Measurements from ENCODE around the gene CCL4L2.
"Not testable (repeated sequence)": the region's sequence is repeated elsewhere in the genome, so short reads cannot be mapped to it uniquely, and the experiment has no call there.

The CCL4L2 gene

GRCh38 chr17:36210439-36211211, at the start of gene CCL4L2:
TSS of gene CCL4L2 (plus strand) at chr17:36211063.
- H3K9me3 ChIP-seq (ENCODE audit: control insufficient read depth, insufficient read depth, low read depth, low read length); H3K4me3 ChIP-seq (ENCODE audit: low read depth, low read length); CTCF ChIA-PET; H3K4me1 ChIP-seq (ENCODE audit: control insufficient read depth, insufficient read depth, low read length); H3K27ac ChIP-seq (ENCODE audit: extremely low read depth, low read depth, low read length); H3K36me3 ChIP-seq (ENCODE audit: control insufficient read depth in 2 of 2, insufficient read depth in 1 of 2, low read length in 2 of 2); POLR2A ChIA-PET: not testable (repeated sequence)

GRCh38 chr17:36168836-36169235, 42.0 kb upstream of the CCL4L2 start:
- H3K36me3 ChIP-seq (ENCODE audit: control insufficient read depth in 2 of 2, insufficient read depth in 1 of 2, low read length in 2 of 2); H3K4me3 ChIP-seq (ENCODE audit: low read depth, low read length); CTCF ChIA-PET; H3K4me1 ChIP-seq (ENCODE audit: control insufficient read depth, insufficient read depth, low read length); H3K9me3 ChIP-seq (ENCODE audit: control insufficient read depth, insufficient read depth, low read depth, low read length); H3K27ac ChIP-seq (ENCODE audit: extremely low read depth, low read depth, low read length); POLR2A ChIA-PET: not testable (repeated sequence)

- H3K36me3 ChIP-seq (ENCODE audit: control insufficient read depth in 2 of 2, insufficient read depth in 1 of 2, low read length in 2 of 2); H3K9me3 ChIP-seq (ENCODE audit: control insufficient read depth, insufficient read depth, low read depth, low read length); H3K27ac ChIP-seq (ENCODE audit: extremely low read depth, low read depth, low read length); H3K4me3 ChIP-seq (ENCODE audit: low read depth, low read length); CTCF ChIA-PET; POLR2A ChIA-PET; H3K4me1 ChIP-seq (ENCODE audit: control insufficient read depth, insufficient read depth, low read length): not testable (repeated sequence)
Observed at GRCh38 chr17:36176536-36176935, 34.3 kb upstream of the CCL4L2 start, which contains the start of gene TBC1D3B. TSS of gene TBC1D3B (minus strand) at chr17:36176636. CDS start at chr17:36175050, 1,586 bp downstream.

DNA sequence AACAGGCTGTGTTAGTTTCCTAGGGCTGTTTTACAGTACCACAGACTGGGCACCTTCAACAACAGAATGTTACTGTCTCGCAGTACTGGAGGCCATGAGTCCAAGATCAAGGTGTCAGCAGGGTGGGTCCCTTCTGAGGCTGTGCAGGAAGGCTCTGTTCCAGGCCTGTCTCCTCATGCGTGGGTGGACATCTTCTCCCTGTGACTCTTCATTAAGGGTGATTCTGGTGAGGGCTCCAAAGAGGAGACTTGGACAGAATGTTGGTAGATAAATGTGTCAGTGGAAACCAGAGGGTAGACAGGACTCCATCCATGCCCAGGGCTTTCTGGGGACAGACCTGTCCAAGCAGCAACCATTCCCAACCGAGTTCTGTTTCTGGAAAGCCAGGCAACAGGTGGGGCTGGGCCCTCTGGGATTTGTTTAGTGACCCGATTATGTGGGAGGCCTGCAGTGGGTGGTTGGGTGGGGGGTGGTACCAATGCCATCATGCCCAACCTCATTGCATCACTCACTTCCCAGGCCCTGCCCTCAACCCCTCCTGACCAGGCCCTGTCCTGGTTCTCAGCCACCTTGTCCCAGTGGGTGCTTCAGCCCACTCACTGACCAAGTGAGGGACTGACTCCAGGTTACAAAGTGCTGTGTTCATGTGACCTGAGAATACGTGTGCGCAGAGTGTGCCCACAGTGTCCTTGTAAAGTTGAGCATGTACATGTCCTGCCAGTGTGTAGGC, 29.3 kb upstream of the CCL4L2 start:
- H3K27ac ChIP-seq (ENCODE audit: extremely low read depth, low read depth, low read length); H3K36me3 ChIP-seq (ENCODE audit: control insufficient read depth in 2 of 2, insufficient read depth in 1 of 2, low read length in 2 of 2); H3K4me3 ChIP-seq (ENCODE audit: low read depth, low read length); POLR2A ChIA-PET; H3K9me3 ChIP-seq (ENCODE audit: control insufficient read depth, insufficient read depth, low read depth, low read length); CTCF ChIA-PET; H3K4me1 ChIP-seq (ENCODE audit: control insufficient read depth, insufficient read depth, low read length): not testable (repeated sequence)
- TF ChIP-seq ZFHX2 (tag by site-specific recombination; conservative IDR thresholded peaks at IDR 0.05), result peak; percentile 42; the same call in 1 of the 2 replicates

DNA sequence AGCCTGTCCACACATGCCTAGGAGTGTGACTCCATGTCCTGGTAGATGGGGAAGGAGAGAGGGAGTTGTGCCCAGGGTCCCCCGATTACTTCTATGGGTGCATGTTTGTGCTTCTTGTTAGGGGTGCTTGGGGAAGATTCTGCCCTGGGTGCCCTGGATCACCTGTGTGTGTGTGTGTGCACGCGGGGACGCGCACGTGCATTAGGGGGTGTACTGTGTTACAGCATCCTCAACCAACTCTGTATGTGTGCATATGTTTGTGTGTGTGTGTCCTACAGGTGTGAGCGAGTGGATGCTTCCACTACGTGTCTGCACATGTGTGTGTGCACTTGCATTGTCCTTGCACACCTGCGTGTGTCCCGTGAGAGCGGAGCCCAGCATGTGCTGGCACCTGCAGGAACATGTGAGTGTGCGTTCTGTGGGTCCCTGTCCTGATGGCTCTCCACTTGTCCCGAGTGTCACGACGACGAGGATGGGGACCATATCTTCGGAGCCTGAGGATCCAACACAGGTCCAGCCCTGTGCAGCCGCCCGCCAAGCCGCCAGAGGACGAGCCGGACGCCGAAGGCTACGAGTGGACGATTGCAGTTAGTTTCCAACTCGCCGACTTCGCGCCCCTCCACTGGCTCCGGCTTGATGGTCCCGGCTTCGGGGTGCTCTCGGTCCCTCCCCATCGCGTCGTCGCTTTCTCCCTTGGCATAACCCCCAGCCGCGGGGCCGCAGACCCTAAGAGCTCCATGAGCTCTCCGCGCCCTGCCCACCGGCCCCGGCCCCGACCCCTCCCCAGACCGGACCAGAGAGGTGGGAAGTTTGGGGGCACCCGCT, 28.5 kb upstream of the CCL4L2 start:
- ChIA-PET CTCF (interaction anchor here (0.6 to 3.5 kb wide), 4 partner anchors 28 to 287 kb away, joined by 3 to 19 read pairs (median 3); no protein-coding TSS in a partner anchor), POLR2A (interaction anchor here (0.8 kb wide), 2 partner anchors 49 to 64 kb away, joined by 3 to 4 read pairs; no protein-coding TSS in a partner anchor)
- Histone ChIP-seq H3K9me3 (ENCODE audit: control insufficient read depth, insufficient read depth, low read depth, low read length) (no peaks in the 10 kb centered on the region), H3K36me3 (ENCODE audit: control insufficient read depth in 2 of 2, insufficient read depth in 1 of 2, low read length in 2 of 2) (no peaks in the 10 kb centered on the region), H3K27ac (ENCODE audit: extremely low read depth, low read depth, low read length) (no peak overlapping the region), H3K4me1 (ENCODE audit: control insufficient read depth, insufficient read depth, low read length) (no peaks in the 10 kb centered on the region), H3K4me3 (ENCODE audit: low read depth, low read length) (peak overlapping the region; percentile 31)
- TF ChIP-seq PBX3 (CRISPR knock-in tag; IDR thresholded peaks at IDR 0.05) (0 out of 2 replicates have a peak, but pooled peaks have one; percentile 25), ZNF416 (tag by site-specific recombination; IDR thresholded peaks at IDR 0.05) (no peak)
- TF ChIP-seq, protein P1, sequence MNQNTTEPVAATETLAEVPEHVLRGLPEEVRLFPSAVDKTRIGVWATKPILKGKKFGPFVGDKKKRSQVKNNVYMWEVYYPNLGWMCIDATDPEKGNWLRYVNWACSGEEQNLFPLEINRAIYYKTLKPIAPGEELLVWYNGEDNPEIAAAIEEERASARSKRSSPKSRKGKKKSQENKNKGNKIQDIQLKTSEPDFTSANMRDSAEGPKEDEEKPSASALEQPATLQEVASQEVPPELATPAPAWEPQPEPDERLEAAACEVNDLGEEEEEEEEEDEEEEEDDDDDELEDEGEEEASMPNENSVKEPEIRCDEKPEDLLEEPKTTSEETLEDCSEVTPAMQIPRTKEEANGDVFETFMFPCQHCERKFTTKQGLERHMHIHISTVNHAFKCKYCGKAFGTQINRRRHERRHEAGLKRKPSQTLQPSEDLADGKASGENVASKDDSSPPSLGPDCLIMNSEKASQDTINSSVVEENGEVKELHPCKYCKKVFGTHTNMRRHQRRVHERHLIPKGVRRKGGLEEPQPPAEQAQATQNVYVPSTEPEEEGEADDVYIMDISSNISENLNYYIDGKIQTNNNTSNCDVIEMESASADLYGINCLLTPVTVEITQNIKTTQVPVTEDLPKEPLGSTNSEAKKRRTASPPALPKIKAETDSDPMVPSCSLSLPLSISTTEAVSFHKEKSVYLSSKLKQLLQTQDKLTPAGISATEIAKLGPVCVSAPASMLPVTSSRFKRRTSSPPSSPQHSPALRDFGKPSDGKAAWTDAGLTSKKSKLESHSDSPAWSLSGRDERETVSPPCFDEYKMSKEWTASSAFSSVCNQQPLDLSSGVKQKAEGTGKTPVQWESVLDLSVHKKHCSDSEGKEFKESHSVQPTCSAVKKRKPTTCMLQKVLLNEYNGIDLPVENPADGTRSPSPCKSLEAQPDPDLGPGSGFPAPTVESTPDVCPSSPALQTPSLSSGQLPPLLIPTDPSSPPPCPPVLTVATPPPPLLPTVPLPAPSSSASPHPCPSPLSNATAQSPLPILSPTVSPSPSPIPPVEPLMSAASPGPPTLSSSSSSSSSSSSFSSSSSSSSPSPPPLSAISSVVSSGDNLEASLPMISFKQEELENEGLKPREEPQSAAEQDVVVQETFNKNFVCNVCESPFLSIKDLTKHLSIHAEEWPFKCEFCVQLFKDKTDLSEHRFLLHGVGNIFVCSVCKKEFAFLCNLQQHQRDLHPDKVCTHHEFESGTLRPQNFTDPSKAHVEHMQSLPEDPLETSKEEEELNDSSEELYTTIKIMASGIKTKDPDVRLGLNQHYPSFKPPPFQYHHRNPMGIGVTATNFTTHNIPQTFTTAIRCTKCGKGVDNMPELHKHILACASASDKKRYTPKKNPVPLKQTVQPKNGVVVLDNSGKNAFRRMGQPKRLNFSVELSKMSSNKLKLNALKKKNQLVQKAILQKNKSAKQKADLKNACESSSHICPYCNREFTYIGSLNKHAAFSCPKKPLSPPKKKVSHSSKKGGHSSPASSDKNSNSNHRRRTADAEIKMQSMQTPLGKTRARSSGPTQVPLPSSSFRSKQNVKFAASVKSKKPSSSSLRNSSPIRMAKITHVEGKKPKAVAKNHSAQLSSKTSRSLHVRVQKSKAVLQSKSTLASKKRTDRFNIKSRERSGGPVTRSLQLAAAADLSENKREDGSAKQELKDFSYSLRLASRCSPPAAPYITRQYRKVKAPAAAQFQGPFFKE (tag by site-specific recombination; IDR thresholded peaks at IDR 0.05; ENCODE audit: borderline replicate concordance), result 0 out of 2 replicates have a peak, but pooled peaks have one; percentile 22

Measured in HEK293 (cell line).